CD14-positive monocyte (primary cell): ENCODE measurements around the gene MAGI3. TPM values are rescaled to one million over a fixed set of nuclear protein-coding genes. Genes with fewer than 3 reads are reported as not detected.

ENCODE experiments used
- DNase-seq, 3 donors: peaks; one replicate each; pipeline ENCODE4 v3.0.0-alpha.2; 2011 to 2022
- H2AFZ ChIP-seq: 2 replicates; pipeline ENCODE4 v1.6.0; 2012; ENCODE audit warnings: mild to moderate bottlenecking, low read depth, low read length, inconsistent platforms; ENCODE audit not compliant: insufficient read depth, poor library complexity, severe bottlenecking
- H3K27ac ChIP-seq, 2 donors: 1 replicate in 1 of 2; 2 replicates in 1 of 2; pipeline ENCODE4 v1.5.1; 2012 to 2013; ENCODE audit warnings: low read length in 2 of 2, control low read depth in 1 of 2, inconsistent platforms in 1 of 2, low read depth in 1 of 2, mild to moderate bottlenecking in 1 of 2
- H3K27me3 ChIP-seq, 2 donors: one replicate each; pipeline versions ENCODE4 v1.6.0 to v1.6.1; 2011 to 2013; ENCODE audit warnings: low read length in 2 of 2; ENCODE audit not compliant: control insufficient read depth in 2 of 2, insufficient read depth in 2 of 2
- H3K36me3 ChIP-seq, 2 donors: replicated peaks in 1 of 2; 1 replicate in 1 of 2; 2 replicates in 1 of 2; pipeline versions ENCODE4 v1.5.1 to v1.6.1; 2012 to 2013; ENCODE audit warnings: low read length in 2 of 2, control low read depth in 1 of 2, inconsistent platforms in 1 of 2, mild to moderate bottlenecking in 1 of 2; ENCODE audit not compliant: insufficient read depth in 2 of 2, control insufficient read depth in 1 of 2
- H3K4me1 ChIP-seq, 2 donors: 1 replicate in 1 of 2; 2 replicates in 1 of 2; pipeline versions ENCODE4 v1.5.1 to v1.6.1; 2012 to 2013; ENCODE audit warnings: low read length in 2 of 2, control low read depth in 1 of 2, inconsistent platforms in 1 of 2, mild to moderate bottlenecking in 1 of 2, moderate library complexity in 1 of 2; ENCODE audit not compliant: insufficient read depth in 2 of 2, control insufficient read depth in 1 of 2
- H3K4me2 ChIP-seq: replicated peaks from 2 replicates; pipeline ENCODE3; 2012; ENCODE audit warnings: low read length, moderate library complexity, mild to moderate bottlenecking; ENCODE audit not compliant: poor library complexity, severe bottlenecking; ENCODE audit errors: extremely low read depth
- H3K4me3 ChIP-seq, 3 experiments: fragments of 200-600 bp in 1 of 3; sonication (generic) in 1 of 3; replicated peaks in 1 of 3; 1 replicate in 2 of 3; 2 replicates in 1 of 3; pipeline ENCODE4 v1.5.1; 2011 to 2013; ENCODE audit warnings: low read length in 3 of 3, mild to moderate bottlenecking in 3 of 3, control low read depth in 2 of 3, low read depth in 2 of 3, inconsistent platforms in 1 of 3, moderate library complexity in 1 of 3
- H3K79me2 ChIP-seq: 2 replicates; pipeline ENCODE4 v1.6.0; 2012; ENCODE audit warnings: mild to moderate bottlenecking, control low read depth, inconsistent platforms, low read length, moderate library complexity; ENCODE audit not compliant: insufficient read depth
- H3K9ac ChIP-seq: 2 replicates; pipeline ENCODE4 v1.6.0; 2017; ENCODE audit warnings: low read length, mild to moderate bottlenecking; ENCODE audit not compliant: insufficient read depth, poor library complexity, severe bottlenecking
- H3K9me3 ChIP-seq, 2 donors: replicated peaks in 1 of 2; 1 replicate in 1 of 2; 2 replicates in 1 of 2; pipeline versions ENCODE4 v1.5.1 to v1.6.1; 2012 to 2013; ENCODE audit warnings: low read length in 2 of 2, control low read depth in 1 of 2; ENCODE audit not compliant: control insufficient read depth in 1 of 2, insufficient read depth in 1 of 2
- H4K20me1 ChIP-seq: 2 replicates; pipeline ENCODE4 v1.6.0; 2012; ENCODE audit warnings: mild to moderate bottlenecking, low read length, control low read depth, moderate library complexity; ENCODE audit not compliant: insufficient read depth
- H3K27ac Mint-ChIP-seq, 7 donors: one replicate each; pipeline ENCODE4 v1.8.0; 2020; ENCODE audit warnings: mild to moderate bottlenecking in 7 of 7, mixed read lengths in 7 of 7, moderate library complexity in 6 of 7, inconsistent platforms in 2 of 7
- H3K27me3 Mint-ChIP-seq, 3 donors: one replicate each; pipeline ENCODE4 v1.8.0; 2021 to 2022; ENCODE audit warnings: low read depth in 3 of 3, mild to moderate bottlenecking in 3 of 3, mixed read lengths in 3 of 3, moderate library complexity in 3 of 3, inconsistent platforms in 1 of 3
- H3K36me3 Mint-ChIP-seq, 2 donors: one replicate each; pipeline ENCODE4 v1.8.0; 2020; ENCODE audit warnings: mixed read lengths in 2 of 2, inconsistent platforms in 1 of 2, mild to moderate bottlenecking in 1 of 2
- H3K4me1 Mint-ChIP-seq: one replicate; pipeline ENCODE4 v1.8.0; 2020; ENCODE audit warnings: mild to moderate bottlenecking, mixed read lengths
- H3K4me3 Mint-ChIP-seq, 2 donors: one replicate each; pipeline ENCODE4 v1.8.0; 2020; ENCODE audit warnings: mild to moderate bottlenecking in 2 of 2, mixed read lengths in 2 of 2, moderate library complexity in 1 of 2
- H3K9me3 Mint-ChIP-seq, 7 donors: one replicate each; pipeline ENCODE4 v1.8.0; 2020 to 2022; ENCODE audit warnings: mixed read lengths in 7 of 7, mild to moderate bottlenecking in 6 of 7, moderate library complexity in 6 of 7, inconsistent platforms in 2 of 7
- CTCF ChIP-seq: fragments of 200-600 bp; IDR thresholded peaks from one replicate; pipeline ENCODE4 v1.8.0; 2022; ENCODE audit warnings: antibody characterized with exemption, mild to moderate bottlenecking
- WGBS: methylation state at CpG from one replicate; pipeline ENCODE4 v1.1.5; 2013; ENCODE audit warnings: missing lambda C conversion rate; ENCODE audit not compliant: insufficient coverage; 5-methylcytosine and 5-hydroxymethylcytosine counted together
- intact Hi-C, 2 donors: fragments of 100-400 bp; cut with micrococcal nuclease; formaldehyde crosslinking; loops; one replicate each; pipeline versions ENCODE4 v1.15.0 to v1.15.1; 2023
- polyA plus RNA-seq, 3 donors: library from polyadenylated mRNA; depleted of rRNA in 1 of 3; unstranded in 2 of 3; stranded (reverse) in 1 of 3; fragments of 300-500 nt in 2 of 3; fragments of >200 nt in 1 of 3; fragmentation: Illumina TruSeq in 2 of 3; gene quantifications; 1 replicate in 2 of 3; 2 replicates in 1 of 3; pipeline ENCODE4 v1.2.3, GENCODE V29; 2012 to 2021

Gene MAGI3
- polyA plus RNA-seq, 3 donors: 0.36 to 0.58 (median 0.43) TPM

- WGBS: 84% methylated on average over 2 of the region's 4 CpGs
- H3K4me2 ChIP-seq: no peak overlapping the region
- no peak overlapping the region for H3K4me3 ChIP-seq
- H3K4me3 Mint-ChIP-seq: no peak overlapping the region
- H3K9me3 ChIP-seq: peaks cover 0 to 4% of the 10 kb centered on the region in 2 donors
- peaks cover 0 to 2% (median 0%) of the 10 kb centered on the region in 3 donors for H3K27me3 Mint-ChIP-seq
- H3K4me1 ChIP-seq: no peaks in the 10 kb centered on the region
- no peak for DNase-seq
- no peaks in the 10 kb centered on the region for H3K36me3 Mint-ChIP-seq
- H3K4me1 Mint-ChIP-seq: no peaks in the 10 kb centered on the region
- no peaks in the 10 kb centered on the region for H3K36me3 ChIP-seq
- H4K20me1 ChIP-seq: no peaks in the 10 kb centered on the region
- TF ChIP-seq CTCF: no peak
- H3K79me2 ChIP-seq: no peaks in the 10 kb centered on the region
- intact Hi-C loops: no loop called here
- H3K27ac ChIP-seq: no peak overlapping the region
- H3K27me3 ChIP-seq: no peaks in the 10 kb centered on the region
- H2AFZ ChIP-seq: no peak overlapping the region
- H3K9ac ChIP-seq: no peak overlapping the region
- H3K27ac Mint-ChIP-seq: no peak overlapping the region
- peaks cover 0 to 6% (median 2%) of the 10 kb centered on the region in 7 donors for H3K9me3 Mint-ChIP-seq
Observed at GRCh38 chr1:113534130-113534817, 144.0 kb downstream of the MAGI3 start.

- no peaks in the 10 kb centered on the region for H3K4me1 ChIP-seq
- H3K9me3 ChIP-seq: peaks cover 0 to 7% of the 10 kb centered on the region in 2 donors
- no peak overlapping the region for H3K4me3 Mint-ChIP-seq
- intact Hi-C loops: no loop called here
- no peaks in the 10 kb centered on the region for H3K36me3 ChIP-seq
- H3K79me2 ChIP-seq: no peaks in the 10 kb centered on the region
- peaks cover 0 to 2% (median 0%) of the 10 kb centered on the region in 3 donors for H3K27me3 Mint-ChIP-seq
- H3K27ac Mint-ChIP-seq: no peak overlapping the region
- no peaks in the 10 kb centered on the region for H3K27me3 ChIP-seq
- no CpG with 5 or more reads among the region's 1 CpG for WGBS
- no peaks in the 10 kb centered on the region for H3K36me3 Mint-ChIP-seq
- no peak overlapping the region for H3K4me2 ChIP-seq
- no peak overlapping the region for H2AFZ ChIP-seq
- no peaks in the 10 kb centered on the region for H3K4me1 Mint-ChIP-seq
- no peak overlapping the region for H3K4me3 ChIP-seq
- H3K27ac ChIP-seq: no peak overlapping the region
- peaks cover 0 to 6% (median 2%) of the 10 kb centered on the region in 7 donors for H3K9me3 Mint-ChIP-seq
- H4K20me1 ChIP-seq: no peaks in the 10 kb centered on the region
- no peak overlapping the region for H3K9ac ChIP-seq
- TF ChIP-seq CTCF: no peak
- no peak for DNase-seq
Observed at GRCh38 chr1:113534875-113535274, 144.6 kb downstream of the MAGI3 start.
